Naive thymus-derived CD8-positive, alpha-beta T cell (primary cell): Measurements from ENCODE around the gene CYTH1. TPM values are rescaled to one million over a fixed set of nuclear protein-coding genes. Genes with fewer than 3 reads are reported as not detected.

Experiments
- ATAC-seq, 2 donors: fragments of 150-1000 bp; cut with Tn5 transposase in 1 of 2; sonication (Bioruptor Pico), chemical (Tn5 transposase) in 1 of 2; 1 replicate in 1 of 2; 2 replicates in 1 of 2; pipeline ENCODE4 v1.10.0; 2021; ENCODE audit warnings: mild to moderate bottlenecking in 2 of 2, moderate library complexity in 2 of 2
- POLR2A ChIA-PET: fragments of 350-600 bp; sonication (Branson Sonifier 250); formaldehyde crosslinking; loops from one replicate; lab custom pipeline; 2021; ENCODE audit warnings: antibody characterized with exemption; lab: Charles Lee
- DNase-seq, 10 donors: peaks; one replicate each; pipeline versions ENCODE4 v3.0.0 to v3.0.0-alpha.2; 2020 to 2022
- H3K27ac Mint-ChIP-seq, 10 donors: one replicate each; pipeline ENCODE4 v1.8.0; 2020 to 2022; ENCODE audit warnings: mild to moderate bottlenecking in 10 of 10, mixed read lengths in 10 of 10, moderate library complexity in 4 of 10, inconsistent platforms in 1 of 10
- H3K27me3 Mint-ChIP-seq, 5 donors: one replicate each; pipeline ENCODE4 v1.8.0; 2021 to 2022; ENCODE audit warnings: mixed read lengths in 5 of 5
- H3K36me3 Mint-ChIP-seq, 3 donors: one replicate each; pipeline ENCODE4 v1.8.0; 2020 to 2022; ENCODE audit warnings: mixed read lengths in 3 of 3, mild to moderate bottlenecking in 2 of 3, inconsistent platforms in 1 of 3
- H3K4me1 Mint-ChIP-seq, 4 donors: one replicate each; pipeline ENCODE4 v1.8.0; 2021 to 2022; ENCODE audit warnings: mixed read lengths in 4 of 4
- H3K4me3 Mint-ChIP-seq, 10 donors: one replicate each; pipeline ENCODE4 v1.8.0; 2020 to 2022; ENCODE audit warnings: mild to moderate bottlenecking in 10 of 10, mixed read lengths in 10 of 10, moderate library complexity in 6 of 10, inconsistent platforms in 1 of 10
- H3K9me3 Mint-ChIP-seq, 9 donors: one replicate each; pipeline ENCODE4 v1.8.0; 2020 to 2022; ENCODE audit warnings: mixed read lengths in 9 of 9, mild to moderate bottlenecking in 3 of 9, inconsistent platforms in 1 of 9, moderate library complexity in 1 of 9
- polyA plus RNA-seq, 3 donors: library from polyadenylated mRNA; unstranded; fragments of 300-500 nt; fragmentation: Illumina TruSeq; gene quantifications; one replicate each; pipeline ENCODE4 v1.2.3, GENCODE V29; 2021
- total RNA-seq, 8 experiments: library from RNA in 2 of 8; stranded (reverse) in 2 of 8; gene quantifications; one replicate each; pipeline ENCODE4 v1.2.3 and lab custom pipeline; 2021 to 2026

CYTH1 gene
- total and polyA plus RNA-seq, 5 experiments from 2014 or later = 220 to 423 (median 320) TPM

GRCh38 chr17:78696016-78696982 is 85.8 kb downstream of the CYTH1 start:
- peaks cover 12 to 20% (median 16%) of the 10 kb centered on the region in 4 donors for H3K4me1 Mint-ChIP-seq
- POLR2A ChIA-PET = interaction anchor here (1.3 kb wide), 1 partner anchor 14 kb away, joined by 5 read pairs; no protein-coding TSS in a partner anchor
- H3K27me3 Mint-ChIP-seq = no peaks in the 10 kb centered on the region
- peak overlapping the region in 8 of 10 donors; percentile 24 to 69 (median 60) for H3K27ac Mint-ChIP-seq
- peak overlapping the region in 2 of 10 donors; percentile 22 to 45 for H3K4me3 Mint-ChIP-seq
- H3K36me3 Mint-ChIP-seq = peaks cover 0 to 100% (median 44%) of the 10 kb centered on the region in 3 donors
- DNase-seq = no peak
- H3K9me3 Mint-ChIP-seq = no peaks in the 10 kb centered on the region
- ATAC-seq = no peak

DNA sequence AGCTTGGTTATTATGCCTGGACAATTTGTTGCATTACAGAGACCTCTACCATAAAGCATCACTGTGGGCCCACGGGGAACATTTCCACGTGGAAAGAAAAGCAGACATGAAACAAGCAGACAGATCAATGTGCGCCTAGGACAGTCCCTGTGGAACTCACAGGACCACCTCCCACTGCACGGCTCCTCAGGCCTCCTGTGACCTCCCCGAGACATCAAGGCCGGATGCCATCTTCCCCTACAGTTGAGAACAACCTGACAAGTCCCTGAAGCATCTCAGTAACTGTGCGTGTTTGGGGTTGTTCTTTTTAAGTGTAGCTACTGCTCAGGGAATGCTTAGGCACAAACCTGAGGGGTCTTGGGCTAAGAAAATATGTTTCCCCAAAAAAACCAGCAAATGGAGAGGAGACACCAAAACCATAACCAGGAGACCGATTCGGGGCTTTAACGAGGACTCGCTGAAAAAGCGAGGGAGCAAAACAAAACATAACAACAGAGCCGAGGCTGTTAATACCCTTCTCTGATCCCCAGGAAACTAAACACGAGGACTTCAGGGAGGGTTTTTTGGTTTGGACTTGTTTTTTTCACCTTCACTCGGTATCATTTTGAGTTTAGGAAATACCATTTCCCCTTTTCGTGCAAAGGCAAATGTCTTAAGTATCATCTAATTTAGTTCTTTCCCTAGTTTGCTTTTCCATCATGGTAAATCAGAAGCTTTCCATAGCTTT is 87.1 kb downstream of the CYTH1 start:
- peak overlapping the region in 5 of 10 donors; percentile 41 to 68 (median 67) for H3K27ac Mint-ChIP-seq
- POLR2A ChIA-PET = no interaction called here

GRCh38 chr17:78693346-78694083 is 88.6 kb downstream of the CYTH1 start:
- Mint-ChIP-seq H3K36me3 (peaks cover 7 to 99% (median 47%) of the 10 kb centered on the region in 3 donors), H3K4me1 (peaks cover 12 to 33% (median 19%) of the 10 kb centered on the region in 4 donors), H3K27me3 (no peaks in the 10 kb centered on the region), H3K9me3 (no peaks in the 10 kb centered on the region), H3K4me3 (no peak overlapping the region), H3K27ac (peak overlapping the region in 6 of 10 donors; percentile 1 to 85 (median 73))
- no peak for DNase-seq
- POLR2A ChIA-PET = no interaction called here
- no peak for ATAC-seq

More for the DNA sequence above, 87.1 kb downstream of the CYTH1 start:
- ATAC-seq (no peak), DNase-seq (no peak)
- no peaks in the 10 kb centered on the region for H3K27me3 Mint-ChIP-seq
- H3K9me3 Mint-ChIP-seq = no peaks in the 10 kb centered on the region
- peaks cover 0 to 99% (median 45%) of the 10 kb centered on the region in 3 donors for H3K36me3 Mint-ChIP-seq
- H3K4me3 Mint-ChIP-seq = peak overlapping the region in 1 of 10 donors; percentile 74
- H3K4me1 Mint-ChIP-seq = peaks cover 12 to 22% (median 16%) of the 10 kb centered on the region in 4 donors

GRCh38 chr17:78692460-78693010 is 89.5 kb downstream of the CYTH1 start:
- ATAC-seq = no peak
- POLR2A ChIA-PET = no interaction called here
- no peaks in the 10 kb centered on the region for H3K27me3 Mint-ChIP-seq
- DNase-seq = no peak
- peaks cover 10 to 30% (median 23%) of the 10 kb centered on the region in 4 donors for H3K4me1 Mint-ChIP-seq
- H3K36me3 Mint-ChIP-seq = peaks cover 7 to 99% (median 39%) of the 10 kb centered on the region in 3 donors
- H3K27ac Mint-ChIP-seq = peak overlapping the region in 7 of 10 donors; percentile 23 to 91 (median 76)
- H3K4me3 Mint-ChIP-seq = no peak overlapping the region
- H3K9me3 Mint-ChIP-seq = no peaks in the 10 kb centered on the region

- DNase-seq (no peak), ATAC-seq (peak; percentile 55 to 60)
- Mint-ChIP-seq H3K27ac (peak overlapping the region in 8 of 10 donors; percentile 19 to 89 (median 76)), H3K4me1 (peaks cover 3 to 24% (median 14%) of the 10 kb centered on the region in 4 donors), H3K9me3 (no peaks in the 10 kb centered on the region), H3K36me3 (peaks cover 7 to 94% (median 19%) of the 10 kb centered on the region in 3 donors), H3K27me3 (no peaks in the 10 kb centered on the region), H3K4me3 (no peak overlapping the region)
- POLR2A ChIA-PET = interaction anchor here (0.6 to 0.9 kb wide), 2 partner anchors 9 to 81 kb away, joined by 3 read pairs; no protein-coding TSS in a partner anchor
Observed at GRCh38 chr17:78689029-78689428, 93.0 kb downstream of the CYTH1 start.

GRCh38 chr17:78687944-78688343 is 94.1 kb downstream of the CYTH1 start:
- Mint-ChIP-seq H3K27me3 (no peaks in the 10 kb centered on the region), H3K4me1 (peaks cover 3 to 24% (median 14%) of the 10 kb centered on the region in 4 donors), H3K27ac (peak overlapping the region in 2 of 10 donors; percentile 25 to 52), H3K9me3 (no peaks in the 10 kb centered on the region), H3K4me3 (no peak overlapping the region), H3K36me3 (peaks cover 7 to 94% (median 16%) of the 10 kb centered on the region in 3 donors)
- POLR2A ChIA-PET = interaction anchor here (1.1 kb wide), 1 partner anchor 21 kb away, joined by 3 read pairs; no protein-coding TSS in a partner anchor
- ATAC-seq = no peak
- no peak for DNase-seq

DNA sequence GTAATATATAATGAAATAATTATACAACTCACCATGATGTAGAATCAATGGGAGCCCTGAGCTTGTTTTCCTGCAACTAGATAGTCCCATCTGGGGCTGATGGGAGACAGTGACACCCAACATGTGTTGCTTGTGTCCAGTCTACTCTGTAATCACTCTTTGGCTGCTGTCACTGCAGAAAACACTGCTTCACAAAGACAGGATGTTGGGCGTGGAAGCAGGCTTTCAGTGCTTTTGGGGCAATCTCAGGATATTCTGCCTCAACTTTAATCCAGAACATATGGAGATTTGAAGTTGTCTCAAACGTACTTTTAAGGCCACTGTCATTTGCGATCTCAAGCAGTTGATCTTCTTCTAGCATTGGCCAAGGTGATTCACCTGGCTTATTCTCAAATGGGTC is 94.9 kb downstream of the CYTH1 start:
- no peak for DNase-seq
- Mint-ChIP-seq H3K36me3 (peaks cover 7 to 94% (median 11%) of the 10 kb centered on the region in 3 donors), H3K4me3 (peak overlapping the region in 1 of 10 donors; percentile 38), H3K27me3 (no peaks in the 10 kb centered on the region), H3K4me1 (peaks cover 3 to 20% (median 13%) of the 10 kb centered on the region in 4 donors), H3K9me3 (no peaks in the 10 kb centered on the region), H3K27ac (peak overlapping the region in 4 of 10 donors; percentile 8 to 48 (median 34))
- POLR2A ChIA-PET = no interaction called here
- no peak for ATAC-seq

DNA sequence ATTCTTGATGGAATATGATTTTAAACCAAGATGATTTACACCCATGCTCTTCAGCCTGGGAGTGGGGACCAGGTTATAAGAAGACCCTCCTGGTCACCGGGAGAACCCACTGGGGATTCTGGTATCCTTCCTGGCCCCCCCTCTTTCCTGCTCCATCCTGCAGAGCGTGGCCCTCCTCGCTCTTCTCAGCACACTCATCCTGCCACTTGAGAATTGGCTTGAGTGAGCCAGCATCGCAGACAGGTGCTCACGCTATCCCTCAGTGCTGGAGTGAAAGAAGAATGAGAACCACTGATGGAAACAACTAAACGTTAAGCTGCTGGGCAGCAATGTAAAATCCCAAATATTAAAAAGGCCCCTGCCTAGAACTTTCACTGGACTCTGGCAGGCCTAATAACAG is 98.0 kb downstream of the CYTH1 start:
- H3K4me3 Mint-ChIP-seq = no peak overlapping the region
- ATAC-seq = no peak
- H3K36me3 Mint-ChIP-seq = peaks cover 3 to 95% (median 6%) of the 10 kb centered on the region in 3 donors
- H3K9me3 Mint-ChIP-seq = no peaks in the 10 kb centered on the region
- DNase-seq = no peak
- no peaks in the 10 kb centered on the region for H3K27me3 Mint-ChIP-seq
- H3K27ac Mint-ChIP-seq = peak overlapping the region in 3 of 10 donors; percentile 33 to 87 (median 61)
- peaks cover 3 to 18% (median 12%) of the 10 kb centered on the region in 4 donors for H3K4me1 Mint-ChIP-seq
- POLR2A ChIA-PET = no interaction called here

- H3K4me1 Mint-ChIP-seq = peaks cover 3 to 17% (median 12%) of the 10 kb centered on the region in 4 donors
- H3K9me3 Mint-ChIP-seq = no peaks in the 10 kb centered on the region
- peak overlapping the region in 9 of 10 donors; percentile 31 to 80 (median 50) for H3K27ac Mint-ChIP-seq
- POLR2A ChIA-PET = no interaction called here
- peaks cover 0 to 95% (median 8%) of the 10 kb centered on the region in 3 donors for H3K36me3 Mint-ChIP-seq
- H3K4me3 Mint-ChIP-seq = peak overlapping the region in 2 of 10 donors; percentile 32 to 38
- no peaks in the 10 kb centered on the region for H3K27me3 Mint-ChIP-seq
- no peak for ATAC-seq
- DNase-seq = no peak
Observed at GRCh38 chr17:78683408-78683961, 98.6 kb downstream of the CYTH1 start.

- Mint-ChIP-seq H3K4me1 (peaks cover 3 to 15% (median 11%) of the 10 kb centered on the region in 4 donors), H3K27me3 (no peaks in the 10 kb centered on the region), H3K9me3 (no peaks in the 10 kb centered on the region), H3K27ac (peak overlapping the region in 8 of 10 donors; percentile 12 to 82 (median 42)), H3K36me3 (peaks cover 0 to 94% (median 15%) of the 10 kb centered on the region in 3 donors), H3K4me3 (peak overlapping the region in 1 of 10 donors; percentile 54)
- POLR2A ChIA-PET = interaction anchor here (0.6 kb wide), 1 partner anchor 117 kb away, joined by 3 read pairs; no protein-coding TSS in a partner anchor
- DNase-seq = no peak
- no peak for ATAC-seq
Observed at GRCh38 chr17:78682363-78682762, 99.7 kb downstream of the CYTH1 start.

DNA sequence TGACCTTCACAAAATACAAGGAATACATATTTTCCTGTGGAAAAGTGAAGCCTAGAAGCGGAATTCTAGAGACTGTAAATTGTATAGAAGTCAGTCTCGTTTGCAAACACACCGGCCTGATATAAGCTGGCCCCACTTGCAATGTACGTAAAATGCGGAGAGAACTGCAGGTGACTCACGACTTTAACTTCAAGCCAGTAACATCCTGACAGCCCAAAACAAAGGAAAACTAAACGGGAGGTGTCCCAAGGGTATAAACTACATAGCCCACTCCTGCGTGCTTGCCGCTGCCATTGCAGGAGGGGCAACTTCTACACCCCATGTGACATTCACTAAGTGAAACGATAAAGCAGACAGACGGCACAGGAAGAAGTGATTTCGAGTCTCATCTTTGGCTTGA is 101.6 kb downstream of the CYTH1 start:
- no peak for ATAC-seq
- POLR2A ChIA-PET = interaction anchor here (1.0 kb wide), 1 partner anchor 9 kb away, joined by 3 read pairs; no protein-coding TSS in a partner anchor
- H3K36me3 Mint-ChIP-seq = peaks cover 0 to 95% (median 15%) of the 10 kb centered on the region in 3 donors
- no peak for DNase-seq
- H3K27me3 Mint-ChIP-seq = no peaks in the 10 kb centered on the region
- H3K9me3 Mint-ChIP-seq = no peaks in the 10 kb centered on the region
- H3K27ac Mint-ChIP-seq = peak overlapping the region in 4 of 10 donors; percentile 29 to 71 (median 45)
- peaks cover 3 to 15% (median 11%) of the 10 kb centered on the region in 4 donors for H3K4me1 Mint-ChIP-seq
- no peak overlapping the region for H3K4me3 Mint-ChIP-seq
